OCI-LY3 (cell line): Measurements from ENCODE around the gene RTP1.
"Not testable (repeated sequence)": the region's sequence is repeated elsewhere in the genome, so short reads cannot be mapped to it uniquely, and the experiment has no call there.

Source experiments
- H2AFZ ChIP-seq: fragments of 200-600, 300-600 bp; shearing (Covaris generic); 2 replicates; pipeline ENCODE4 v1.6.0; 2014; ENCODE audit warnings: antibody characterized with exemption, low read depth, low read length
- H3K27ac ChIP-seq: fragments of 200-600, 300-600 bp; sonication (generic); 2 replicates; pipeline ENCODE4 v1.5.1; 2014; ENCODE audit warnings: mild to moderate bottlenecking, low read length, moderate library complexity, mixed read lengths
- H3K27me3 ChIP-seq: fragments of 200-600, 300-600 bp; sonication (generic); 2 replicates; pipeline ENCODE4 v1.6.1; 2014; ENCODE audit warnings: low read depth, low read length, mixed read lengths
- H3K36me3 ChIP-seq: fragments of 200-600, 300-600 bp; sonication (generic); replicated peaks from 2 replicates; pipeline ENCODE3; 2014; ENCODE audit warnings: low read depth, low read length, mixed read lengths
- H3K4me1 ChIP-seq: fragments of 300-600, 200-600 bp; sonication (generic); 2 replicates; pipeline ENCODE4 v1.6.1; 2014; ENCODE audit warnings: low read length, mixed read lengths
- H3K4me2 ChIP-seq: fragments of 200-600, 300-600 bp; sonication (generic); 2 replicates; pipeline ENCODE4 v1.6.1; 2014; ENCODE audit warnings: low read length, mixed read lengths
- H3K4me3 ChIP-seq: fragments of 300-600, 200-600 bp; sonication (generic); 2 replicates; pipeline ENCODE4 v1.5.1; 2014; ENCODE audit warnings: antibody characterized with exemption, mild to moderate bottlenecking, low read length, moderate library complexity
- H3K79me2 ChIP-seq: fragments of 300-600, 200-600 bp; shearing (Covaris generic); 2 replicates; pipeline ENCODE4 v1.6.1; 2014; ENCODE audit warnings: mild to moderate bottlenecking, low read length, mixed read lengths
- H3K9ac ChIP-seq: fragments of 300-600, 200-600 bp; shearing (Covaris generic); 2 replicates; pipeline ENCODE4 v1.6.0; 2014; ENCODE audit warnings: mild to moderate bottlenecking, low read length, moderate library complexity
- H3K9me3 ChIP-seq: fragments of 200-600, 300-600 bp; shearing (Covaris generic); 2 replicates; pipeline ENCODE4 v1.6.1; 2014; ENCODE audit warnings: low read length, mixed read lengths; ENCODE audit not compliant: insufficient read depth
- H4K20me1 ChIP-seq: fragments of 200-600, 300-600 bp; sonication (generic); 2 replicates; pipeline ENCODE4 v1.6.1; 2016; ENCODE audit warnings: low read length, mixed read lengths; ENCODE audit not compliant: insufficient read depth
- CTCF ChIP-seq: fragments of 200-600, 300-600 bp; sonication (generic); IDR thresholded peaks from 2 replicates; pipeline ENCODE4 v1.5.1; 2014; ENCODE audit warnings: antibody characterized with exemption, low read length, low read depth
- EZH2phosphoT487 ChIP-seq: fragments of 200-600 bp; shearing (Covaris generic); IDR thresholded peaks from 2 replicates; pipeline ENCODE4 v1.6.1; 2018; ENCODE audit warnings: antibody characterized with exemption, mixed run types, low read depth

Gene RTP1

GRCh38 chr3:187196573-187197334 is 532 bp upstream of the RTP1 start:
- no peaks in the 10 kb centered on the region for H3K79me2 ChIP-seq
- peaks cover 8% of the 10 kb centered on the region; the same call in 1 of the 2 replicates for H3K27me3 ChIP-seq
- no peak overlapping the region for H3K27ac ChIP-seq
- no peak for TF ChIP-seq EZH2phosphoT487
- TF ChIP-seq CTCF = no peak
- no peak overlapping the region for H3K4me2 ChIP-seq
- peaks cover 14% of the 10 kb centered on the region for H3K4me1 ChIP-seq
- H3K9ac ChIP-seq = no peak overlapping the region
- H3K4me3 ChIP-seq = no peak overlapping the region
- no peak overlapping the region for H2AFZ ChIP-seq
- no peaks in the 10 kb centered on the region for H3K9me3 ChIP-seq
- H4K20me1 ChIP-seq = no peaks in the 10 kb centered on the region
- no peaks in the 10 kb centered on the region for H3K36me3 ChIP-seq

DNA sequence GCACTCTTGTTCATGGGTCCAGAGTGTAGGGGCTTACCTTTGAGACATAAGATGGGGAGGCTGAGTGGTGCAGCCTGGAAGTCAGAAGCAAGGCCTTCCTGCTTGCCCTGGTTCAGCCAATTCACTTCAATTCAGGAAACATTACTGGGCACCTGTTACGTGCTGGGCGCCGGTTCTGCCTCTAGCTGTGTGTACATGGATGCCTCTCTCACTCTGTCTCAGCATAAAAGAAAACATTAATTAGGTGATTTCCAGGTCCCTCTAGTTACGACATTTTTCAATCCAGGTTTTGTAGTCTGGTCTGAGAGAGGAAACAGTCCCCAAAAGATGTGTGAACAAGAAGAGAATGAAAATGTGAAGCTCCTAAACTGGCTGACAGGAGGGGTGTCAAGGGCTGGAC is 1.2 kb downstream of the RTP1 start:
- Histone ChIP-seq H3K4me1 (peaks cover 14% of the 10 kb centered on the region), H3K9me3 (no peaks in the 10 kb centered on the region), H3K27me3 (no peaks in the 10 kb centered on the region), H3K4me2 (peak overlapping the region; percentile 68), H3K36me3 (no peaks in the 10 kb centered on the region), H3K4me3 (no peak overlapping the region), H3K79me2 (no peaks in the 10 kb centered on the region), H2AFZ (peak overlapping the region; percentile 90), H3K27ac (no peak overlapping the region; the same call in 1 of the 2 replicates), H3K9ac (no peak overlapping the region), H4K20me1 (no peaks in the 10 kb centered on the region)
- TF ChIP-seq CTCF (no peak), EZH2phosphoT487 (no peak)

- not testable (repeated sequence) for H3K27ac ChIP-seq, H3K36me3 ChIP-seq, H3K9ac ChIP-seq, H2AFZ ChIP-seq, H3K4me2 ChIP-seq, H3K4me3 ChIP-seq, H3K79me2 ChIP-seq, H4K20me1 ChIP-seq, H3K9me3 ChIP-seq, H3K27me3 ChIP-seq
- peaks cover 14% of the 10 kb centered on the region for H3K4me1 ChIP-seq
Observed at GRCh38 chr3:187199463-187200050, 2.3 kb downstream of the RTP1 start.

DNA sequence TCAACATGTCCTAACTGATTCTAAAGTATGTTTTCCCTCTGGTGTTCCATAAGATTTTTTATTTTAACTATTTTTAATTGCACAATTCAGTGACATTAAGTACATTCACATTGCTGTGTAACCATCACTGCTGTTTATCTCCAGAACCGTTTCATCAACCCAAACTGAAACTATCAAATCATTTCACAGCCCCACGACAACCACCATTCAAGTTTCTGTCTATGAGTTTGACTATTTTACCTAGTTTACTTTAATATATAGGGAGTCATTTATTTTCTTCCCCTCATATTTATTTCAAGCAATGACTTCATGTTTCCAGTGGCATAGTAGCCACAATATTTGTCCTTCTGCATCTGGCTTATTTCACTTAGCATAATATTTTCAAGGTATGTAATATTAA is 8.4 kb downstream of the RTP1 start:
- Histone ChIP-seq H2AFZ (no peak overlapping the region), H4K20me1 (no peaks in the 10 kb centered on the region), H3K4me2 (no peak overlapping the region), H3K79me2 (no peaks in the 10 kb centered on the region), H3K4me3 (no peak overlapping the region), H3K9ac (no peak overlapping the region), H3K36me3 (no peaks in the 10 kb centered on the region), H3K27ac (no peak overlapping the region), H3K9me3 (no peaks in the 10 kb centered on the region), H3K27me3 (no peaks in the 10 kb centered on the region), H3K4me1 (0 out of 2 replicates have a peak, but pooled peaks cover 7% of the 10 kb centered on the region)
- TF ChIP-seq EZH2phosphoT487 (no peak), CTCF (no peak)
